HG03469 (cell line): Measurements from ENCODE around the gene KPNA6.
A peak's percentile ranks its signal among the peaks of the same experiment; 100 is the strongest.

Experiments used
- ATAC-seq: cut with Tn5 transposase; IDR thresholded peaks from one replicate; pipeline ENCODE4 v1.9.1; 2021; ENCODE audit warnings: mild to moderate bottlenecking, moderate library complexity, moderate number of reproducible peaks; ENCODE audit not compliant: unreplicated experiment

The KPNA6 gene

DNA sequence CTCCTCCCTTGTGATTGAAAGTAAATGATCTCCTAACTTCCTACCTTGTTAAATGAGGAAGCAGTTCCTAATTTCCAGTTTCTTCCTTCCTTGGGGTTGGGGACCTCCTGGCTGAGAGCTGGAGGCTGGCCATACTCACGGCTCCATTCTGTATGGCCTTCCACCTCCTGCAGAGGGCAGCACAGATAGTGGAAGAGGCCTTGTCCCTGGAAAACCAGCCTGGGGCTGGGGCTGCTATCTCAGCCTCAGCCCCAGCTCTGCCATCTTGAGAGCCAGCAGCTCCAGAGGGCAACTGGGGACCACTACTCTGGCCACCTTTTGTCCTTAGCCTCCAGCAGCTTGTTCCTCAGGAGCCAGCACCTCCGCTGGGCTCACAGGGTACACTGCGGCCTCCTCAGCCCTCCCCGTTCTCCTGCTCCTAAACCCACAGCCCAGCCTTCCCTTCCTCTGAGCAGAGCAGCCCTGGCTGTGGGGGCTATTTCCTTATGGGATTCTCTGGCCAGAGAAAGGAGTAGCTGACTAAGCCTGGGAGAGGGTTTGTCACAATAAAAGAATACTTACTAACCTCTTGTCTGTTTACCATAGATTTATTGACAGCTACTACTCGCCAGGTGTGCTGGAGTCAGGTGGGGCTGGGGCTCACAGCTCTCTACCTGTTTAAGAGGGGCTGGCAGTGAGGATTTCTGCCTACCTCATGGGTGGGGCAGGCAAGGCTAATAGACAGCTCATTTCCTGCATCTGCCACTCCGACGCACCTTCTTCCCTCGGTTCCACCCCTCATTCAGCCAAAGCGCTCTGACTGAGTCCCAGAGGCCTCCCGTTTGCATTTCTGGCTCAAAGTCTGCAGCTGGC lies 108.0 kb downstream of the KPNA6 start:
- no peak for ATAC-seq

DNA sequence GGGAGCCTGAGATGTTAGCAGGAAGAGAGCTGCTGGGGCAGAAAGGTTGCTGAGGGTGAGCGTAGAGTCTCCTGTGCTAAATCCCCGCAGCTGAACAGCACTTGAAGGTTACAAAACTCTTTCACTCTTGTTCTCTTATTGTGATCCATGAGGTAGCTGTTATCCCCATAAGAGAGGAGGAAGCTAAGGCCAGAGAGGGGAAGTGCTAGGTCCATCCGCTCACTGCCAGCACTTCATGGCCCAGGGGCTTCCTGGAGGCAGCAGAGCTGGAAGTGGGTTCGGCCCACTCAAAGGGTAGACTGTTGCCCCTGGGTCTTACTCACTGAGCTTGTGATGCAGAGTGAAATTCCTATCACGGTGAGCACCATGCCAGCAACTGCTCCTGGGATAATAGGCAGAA lies 108.7 kb downstream of the KPNA6 start:
- no peak for ATAC-seq

DNA sequence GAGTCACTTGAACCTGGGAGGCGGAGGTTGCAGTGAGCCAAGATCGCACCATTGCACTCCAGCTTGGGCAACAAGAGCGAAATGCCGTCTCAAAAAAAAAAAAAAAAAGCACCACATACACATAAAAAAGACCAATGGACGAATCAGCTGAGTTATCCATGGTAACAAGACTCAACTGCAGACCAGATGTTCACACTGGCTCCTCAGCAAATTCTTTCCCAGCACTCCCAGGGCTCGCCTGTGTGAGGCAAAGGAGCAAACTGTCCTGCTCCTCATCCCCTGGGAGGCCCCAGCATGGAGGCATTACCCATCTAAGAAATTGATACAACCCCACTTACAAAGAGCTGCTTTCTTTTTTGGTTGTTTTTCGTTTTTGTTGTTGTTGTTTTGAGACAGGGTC lies 111.2 kb downstream of the KPNA6 start:
- no peak for ATAC-seq

DNA sequence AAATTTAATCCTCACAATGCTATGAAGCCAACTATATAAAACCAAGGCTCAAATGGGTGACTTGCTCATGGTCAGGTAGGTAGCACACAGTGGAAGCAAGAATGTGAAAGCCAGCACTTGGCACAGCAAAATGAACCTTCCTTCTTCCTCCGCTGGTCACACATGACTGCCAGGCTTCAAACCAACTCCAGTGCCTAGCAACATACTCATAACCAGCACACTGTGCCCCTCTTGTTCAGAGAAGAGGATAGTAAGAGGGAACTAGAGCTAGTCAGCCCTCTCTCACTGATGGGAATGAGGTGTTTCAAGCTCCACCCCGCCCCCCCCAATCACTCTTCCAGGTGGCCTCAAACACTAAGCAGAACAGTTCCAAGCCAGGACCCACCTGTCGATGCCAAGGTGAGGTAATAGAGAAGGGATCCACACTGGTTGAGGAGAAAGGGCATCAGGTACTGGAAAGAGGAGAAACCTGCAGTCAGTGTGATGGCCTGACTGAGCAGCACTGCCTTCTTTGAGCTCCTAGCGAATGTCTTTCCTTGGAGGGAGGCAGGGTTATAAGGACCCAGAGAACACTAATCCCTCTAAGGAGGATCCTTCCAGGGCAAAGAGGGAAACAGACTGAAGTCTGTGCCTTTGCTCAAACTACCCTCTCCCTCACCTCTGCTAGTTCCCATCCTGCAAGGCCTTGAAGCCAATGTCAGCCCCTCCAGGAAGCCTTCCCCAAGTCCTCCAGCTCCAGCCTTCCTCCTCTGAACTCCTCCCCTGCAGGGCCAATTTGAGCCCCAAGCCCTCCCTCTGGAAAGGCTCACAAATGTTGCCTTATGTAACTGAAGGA lies 113.1 kb downstream of the KPNA6 start:
- no peak for ATAC-seq

DNA sequence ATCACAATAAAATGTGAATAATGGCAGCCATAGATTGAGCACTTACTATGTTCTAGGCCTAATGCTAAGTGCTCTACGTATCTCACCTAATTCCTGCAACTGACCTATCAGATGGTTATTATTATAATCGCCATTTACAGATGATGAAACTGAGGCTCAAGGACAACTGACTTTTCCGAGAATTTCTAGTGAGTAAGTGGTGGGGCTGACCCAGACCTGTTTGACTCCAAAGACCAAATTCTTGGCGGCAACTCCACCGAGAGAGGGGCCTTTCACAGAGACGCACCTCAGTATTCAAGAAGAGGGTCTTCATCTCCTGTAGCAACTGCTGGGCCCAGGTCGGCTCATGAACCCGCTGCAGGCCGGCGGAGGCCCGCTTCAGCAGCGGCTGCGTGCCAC lies 113.7 kb downstream of the KPNA6 start:
- no peak for ATAC-seq

DNA sequence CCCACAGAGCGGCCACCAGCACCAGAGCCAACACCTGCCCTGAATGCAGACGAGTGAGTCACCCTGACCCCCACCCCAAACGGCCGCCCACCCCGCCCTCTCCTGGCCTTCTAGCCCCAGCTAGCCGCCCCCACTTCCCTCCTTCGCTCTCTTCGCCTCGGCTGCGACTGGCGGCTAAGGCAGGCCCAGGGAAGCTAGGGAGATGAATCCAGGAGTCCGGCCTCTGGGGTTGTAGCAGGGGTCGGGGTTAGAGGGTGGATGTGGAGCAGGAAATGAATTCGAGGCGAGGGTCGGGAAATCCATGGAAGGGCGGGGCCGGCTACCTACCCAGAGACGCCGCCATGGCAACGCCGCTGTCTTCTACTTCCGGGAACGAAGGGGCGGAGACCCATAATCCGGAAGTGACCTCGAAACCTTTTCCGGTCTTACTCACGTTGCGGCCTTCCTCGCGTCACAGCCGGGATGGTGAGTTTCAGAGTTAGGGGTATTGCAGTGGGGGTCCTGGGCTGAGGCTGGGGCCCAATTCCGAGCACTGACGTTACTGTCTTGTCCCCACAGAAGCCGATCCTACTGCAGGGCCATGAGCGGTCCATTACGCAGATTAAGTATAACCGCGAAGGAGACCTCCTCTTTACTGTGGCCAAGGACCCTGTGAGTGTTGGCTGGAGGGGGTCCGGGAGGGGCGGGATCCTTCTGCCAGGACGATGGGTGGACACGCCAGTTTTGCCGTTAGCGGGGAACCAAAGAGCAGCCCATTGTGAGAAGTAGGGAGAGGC lies 114.3 kb downstream of the KPNA6 start, which contains the start of the genes EIF3I and TMEM234:
Gene EIF3I, plus strand, starts transcription at position 428 of the 776 bp plus-strand sequence. Its CDS starts 35 bp downstream, at position 463.
Gene TMEM234, minus strand, starts transcription at position 374 of the 776 bp plus-strand sequence. Its CDS starts 31 bp downstream, at position 343.
- peak; percentile 84 for ATAC-seq

DNA sequence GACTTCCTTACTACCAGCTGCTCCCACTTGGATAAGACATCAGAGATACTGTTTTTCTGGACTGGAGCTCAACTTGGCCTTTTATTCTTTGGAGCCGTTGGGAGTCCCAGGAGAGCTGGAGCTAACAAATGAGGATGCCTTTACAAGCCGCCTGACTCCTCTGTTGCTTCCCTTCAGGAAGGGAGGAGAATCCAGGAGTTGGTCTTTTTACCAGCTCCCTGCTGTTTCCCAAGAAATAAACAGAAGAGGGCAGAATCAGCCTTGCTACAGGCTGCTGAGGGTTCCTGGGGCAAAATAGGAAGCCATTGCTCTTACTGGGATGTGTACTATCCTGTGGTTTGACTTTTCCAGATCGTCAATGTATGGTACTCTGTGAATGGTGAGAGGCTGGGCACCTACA lies 115.8 kb downstream of the KPNA6 start:
- no peak for ATAC-seq

DNA sequence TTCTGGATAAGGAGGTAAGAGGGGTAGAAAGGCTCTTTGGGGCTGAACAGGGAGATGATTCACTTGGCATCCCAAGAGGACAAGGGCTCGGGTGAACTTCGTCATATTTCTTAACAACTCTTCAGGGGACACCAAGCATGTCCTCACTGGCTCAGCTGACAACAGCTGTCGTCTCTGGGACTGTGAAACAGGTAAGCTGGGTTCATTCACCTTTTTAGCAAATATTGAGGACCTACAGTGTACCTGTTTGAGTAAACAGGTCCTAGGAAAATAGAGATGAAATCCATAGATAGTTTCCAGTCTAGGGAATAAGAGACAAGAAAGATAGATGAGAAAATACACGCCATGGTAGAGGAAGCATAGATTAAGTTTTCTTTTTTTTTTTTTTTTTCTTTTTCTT lies 116.4 kb downstream of the KPNA6 start:
- no peak for ATAC-seq
